NCI-H1694 treated with DMSO at 0.1 percent for 48 hours (cell line): Measurements from ENCODE around the gene DEFB112.
A peak's percentile ranks its signal among the peaks of the same experiment; 100 is the strongest.

Experiments used
- DNase-seq: peaks from one replicate; lab custom pipeline; 2025; lab: John Stamatoyannopoulos, UW

DEFB112 gene, protein sequence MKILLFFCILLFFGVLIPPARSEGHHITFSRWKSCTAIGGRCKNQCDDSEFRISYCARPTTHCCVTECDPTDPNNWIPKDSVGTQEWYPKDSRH

DNA sequence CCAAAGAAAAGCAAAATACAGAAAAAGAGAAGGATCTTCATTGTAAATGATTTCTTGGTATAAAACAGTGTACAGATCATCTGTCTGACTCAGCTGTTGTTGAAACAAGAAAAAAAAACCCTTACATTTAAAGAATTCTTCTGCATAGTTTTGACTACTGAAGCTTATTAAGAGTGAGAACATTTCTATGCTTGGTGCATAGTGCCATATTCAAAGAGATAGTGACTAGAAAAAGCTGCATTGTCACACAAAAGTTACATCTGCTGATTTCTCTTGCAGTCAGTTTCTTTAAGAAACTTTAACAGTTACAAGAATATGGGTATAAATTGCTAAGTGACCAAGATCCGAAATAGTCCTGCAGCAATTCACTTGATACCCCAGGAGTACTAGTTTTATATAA lies at the start of gene DEFB112:
Gene DEFB112, minus strand, starts transcription at position 101 of the 400 bp plus-strand sequence. Its CDS starts 60 bp downstream, at position 41.
- DNase-seq, result no peak

DNA sequence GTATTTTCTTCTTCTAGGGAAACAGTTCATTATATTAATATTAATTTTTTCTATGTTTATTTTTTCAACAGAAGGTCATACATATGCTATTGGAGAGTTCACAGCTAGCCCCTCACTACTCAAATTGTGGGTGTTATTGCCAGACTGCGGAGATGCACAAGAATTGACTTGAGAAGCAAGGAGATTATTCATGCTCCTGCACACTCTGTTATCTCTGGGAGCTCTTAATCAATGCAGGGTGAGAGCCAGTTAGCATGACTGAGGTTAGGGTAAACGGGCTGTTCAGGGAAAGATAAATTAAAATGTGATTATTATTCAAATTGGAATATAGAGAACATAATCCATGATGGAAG lies 48.9 kb upstream of the DEFB112 start:
- DNase-seq, result no peak

DNA sequence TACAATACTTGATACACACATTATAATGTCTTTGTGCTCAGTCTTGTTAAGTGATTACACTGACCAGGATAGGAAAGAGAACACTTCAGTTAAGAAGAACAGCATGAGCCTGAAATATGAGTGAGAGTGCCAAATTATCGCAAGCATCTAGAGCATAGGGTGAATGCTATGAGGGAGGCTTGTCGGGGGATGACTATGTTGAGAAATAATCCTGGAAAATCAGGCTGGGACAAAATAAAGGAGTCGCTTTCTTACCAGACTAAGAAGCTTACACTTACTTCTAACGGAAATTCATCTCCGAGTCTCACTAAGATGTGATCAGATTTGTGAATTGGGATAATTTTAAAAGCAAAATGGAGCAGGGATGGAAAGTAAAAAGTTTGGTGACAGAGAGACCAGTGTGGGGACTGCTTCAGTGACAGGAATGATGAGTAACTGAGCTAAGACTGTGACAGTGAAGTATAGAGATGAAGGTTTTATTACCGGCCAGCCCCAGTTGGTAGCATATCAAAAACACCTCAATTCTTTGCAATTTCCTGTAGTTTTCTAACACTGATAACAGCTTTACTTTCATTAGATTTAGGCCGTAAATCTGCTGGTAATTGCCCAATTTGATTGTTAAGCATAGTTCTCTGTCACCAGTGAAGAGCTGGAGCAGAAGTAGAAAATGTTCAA lies 48.4 kb upstream of the DEFB112 start:
- DNase-seq, result no peak

DNA sequence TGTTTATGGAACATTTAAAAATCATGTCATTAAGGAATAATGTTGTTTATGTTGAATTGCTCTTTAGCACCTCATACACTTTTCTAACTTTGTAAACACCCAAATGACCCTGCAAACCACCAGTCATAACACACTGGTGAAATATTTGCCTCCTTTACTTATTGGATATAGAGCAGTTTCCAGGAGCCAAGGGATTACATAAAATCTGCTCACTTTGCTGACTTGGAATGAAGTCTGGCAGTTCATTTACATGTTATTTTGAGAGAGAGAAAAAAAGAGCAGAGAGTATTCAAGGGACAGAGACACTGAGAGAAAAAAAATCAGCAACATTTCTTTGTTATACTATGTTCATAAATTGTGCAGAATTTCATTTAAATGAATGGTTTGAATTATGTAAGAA lies 46.6 kb upstream of the DEFB112 start:
- no peak for DNase-seq

DNA sequence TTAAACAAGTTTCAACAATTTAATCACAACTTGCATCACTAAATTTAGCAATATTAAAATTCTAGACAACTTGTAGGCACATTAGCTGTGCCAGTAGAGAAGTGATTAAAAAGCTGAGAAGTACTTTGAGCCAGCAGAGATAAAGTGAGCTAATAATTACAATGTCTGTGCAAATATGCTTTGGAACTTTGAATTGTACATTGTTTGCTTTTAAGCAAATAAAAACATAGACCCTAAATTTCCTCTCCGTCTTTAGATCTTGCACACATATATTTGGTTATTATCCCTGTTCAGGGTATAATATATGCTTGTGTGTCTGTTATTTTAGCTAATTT lies 44.2 kb upstream of the DEFB112 start:
- no peak for DNase-seq

DNA sequence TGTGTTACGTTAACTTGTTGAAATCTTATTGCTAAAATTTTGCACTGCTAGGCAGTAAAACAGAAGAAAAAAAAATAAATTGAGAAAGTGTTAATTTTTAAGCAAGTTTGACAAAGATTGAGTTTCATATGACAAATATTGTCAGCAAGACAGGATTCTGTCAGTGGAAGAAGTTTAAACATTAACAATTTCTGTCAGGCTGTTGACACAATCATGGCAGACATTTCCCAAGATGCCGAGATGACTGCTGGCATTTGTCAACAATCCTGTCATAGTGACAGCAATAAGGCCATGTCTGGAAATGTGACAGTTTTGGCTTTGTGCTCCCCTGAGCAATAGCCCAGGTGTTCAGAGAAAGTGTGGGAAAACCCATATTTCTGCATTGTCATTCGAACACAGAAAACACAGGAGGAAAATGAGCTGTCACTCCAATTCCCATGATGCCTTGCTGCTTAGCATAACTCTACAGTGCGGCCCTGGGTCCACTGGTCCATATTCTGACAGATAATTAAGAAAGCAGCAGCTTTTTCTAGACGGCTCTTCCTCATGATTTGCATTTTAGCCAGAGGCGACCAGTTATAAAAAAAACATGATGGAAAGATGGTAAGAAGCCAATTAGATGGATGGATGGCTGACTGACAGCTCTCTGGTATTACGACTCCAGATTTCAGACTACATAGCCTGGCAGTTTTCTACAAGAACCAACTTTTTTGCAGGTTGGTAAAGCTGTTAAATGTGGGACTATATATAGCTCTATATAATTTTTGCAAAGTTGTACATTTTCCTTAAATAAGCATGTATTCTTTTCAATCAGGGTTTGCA lies 43.6 kb upstream of the DEFB112 start:
- DNase-seq, result no peak

DNA sequence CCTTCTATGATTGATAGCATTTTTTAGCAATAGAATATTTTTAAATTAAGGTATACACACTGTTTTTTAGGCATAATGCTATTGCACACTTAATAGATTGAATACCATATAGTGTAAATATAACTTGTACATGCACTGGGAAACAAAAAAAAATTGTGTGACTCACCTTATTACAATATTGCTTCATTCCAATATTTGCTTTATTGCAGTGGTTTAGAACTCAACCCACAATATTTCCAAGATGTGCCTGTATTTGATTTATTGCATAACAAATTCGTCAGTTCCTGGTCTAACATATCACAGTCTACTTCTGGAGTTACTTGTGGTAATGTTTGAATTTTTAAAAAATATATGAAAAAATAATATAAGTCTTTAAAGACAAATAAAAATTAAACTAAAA lies 41.9 kb upstream of the DEFB112 start:
- no peak for DNase-seq

DNA sequence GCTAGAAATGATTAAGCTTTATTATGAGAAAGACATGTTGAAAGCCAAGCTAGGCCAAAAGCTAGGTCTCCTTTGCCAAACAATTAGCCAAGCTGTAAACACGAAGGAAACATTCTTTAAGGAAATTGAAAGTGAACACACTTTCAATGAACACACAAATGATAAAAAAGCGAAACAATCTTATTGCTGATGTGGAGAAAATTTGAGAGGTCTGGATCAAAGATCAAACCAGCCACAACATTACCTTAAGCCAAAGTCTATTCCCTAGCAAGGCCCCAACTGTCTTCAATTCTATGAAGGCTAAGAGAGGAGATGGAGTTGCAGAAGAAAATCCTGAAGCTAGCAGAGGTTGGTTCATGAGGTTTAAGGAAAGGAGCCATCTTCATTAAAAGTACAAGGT lies 40.2 kb upstream of the DEFB112 start:
- no peak for DNase-seq

DNA sequence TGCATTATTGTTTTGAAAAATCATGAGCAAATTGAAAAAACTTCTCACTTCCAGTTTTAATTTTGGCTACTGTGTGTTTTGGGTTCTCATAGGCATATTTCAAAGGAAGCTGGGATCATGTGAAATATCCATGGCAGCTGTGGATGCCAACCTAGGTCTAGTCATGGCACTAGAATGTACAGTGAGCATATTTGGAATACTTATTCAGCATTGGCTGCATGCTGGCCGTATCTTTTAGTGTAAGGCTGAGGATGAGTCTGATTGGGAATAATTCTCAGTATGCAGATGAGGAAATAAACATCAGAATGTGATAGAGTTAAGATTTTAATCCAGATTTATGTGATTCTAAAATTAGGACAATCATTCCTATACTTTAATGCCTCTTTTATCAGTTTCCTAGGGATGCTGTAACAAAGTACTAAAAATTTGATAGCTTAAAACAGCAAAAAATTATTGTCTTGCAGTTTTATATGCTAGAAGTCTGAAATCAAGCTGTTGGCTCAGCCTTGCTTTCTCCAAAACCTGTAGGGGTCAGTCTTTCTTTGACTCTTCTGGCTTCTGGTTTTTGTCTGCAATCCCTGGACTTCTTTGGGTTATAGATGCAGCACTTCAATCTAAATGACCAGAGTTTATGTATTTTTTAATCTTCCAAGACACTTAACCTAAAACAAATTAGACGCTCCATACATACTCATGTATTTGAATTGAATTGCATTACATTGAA lies 37.7 kb upstream of the DEFB112 start:
- DNase-seq, result no peak

DNA sequence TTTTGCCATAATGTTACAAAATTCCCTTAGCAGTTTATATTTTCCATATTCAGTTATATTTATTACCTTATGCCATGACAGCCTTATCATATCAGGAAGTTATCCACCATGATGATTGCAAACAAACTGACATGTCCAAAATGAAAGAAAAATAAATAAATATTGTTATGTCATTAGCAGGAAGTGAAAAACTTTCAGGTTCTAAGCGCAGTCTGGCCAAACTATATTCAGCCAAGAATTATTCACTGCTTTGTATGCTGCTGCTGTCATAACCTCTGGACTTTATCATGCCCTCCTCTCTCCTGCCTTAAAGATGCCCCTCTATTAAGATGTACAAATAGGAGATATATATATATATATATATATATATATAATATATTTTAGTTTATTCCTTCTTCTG lies 27.7 kb upstream of the DEFB112 start:
- no peak for DNase-seq

DNA sequence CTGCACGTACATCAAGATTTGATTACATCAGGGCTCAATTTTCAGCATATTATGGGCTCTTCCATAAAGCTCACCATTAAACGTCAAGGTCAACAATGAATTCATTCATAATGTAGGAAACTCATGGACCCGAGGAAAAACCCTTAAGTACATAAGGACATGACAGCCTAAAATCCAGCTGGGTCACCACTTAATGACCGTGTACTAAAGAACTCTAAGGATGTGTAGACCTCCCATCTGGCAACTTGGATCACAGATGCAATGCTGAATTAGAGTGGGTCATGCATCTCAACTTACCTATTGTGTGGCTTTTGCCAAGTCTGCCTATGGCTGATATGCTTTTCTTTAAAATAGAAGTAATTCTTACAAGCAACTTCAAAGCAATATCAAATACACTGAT lies 26.7 kb upstream of the DEFB112 start:
- DNase-seq, result no peak

DNA sequence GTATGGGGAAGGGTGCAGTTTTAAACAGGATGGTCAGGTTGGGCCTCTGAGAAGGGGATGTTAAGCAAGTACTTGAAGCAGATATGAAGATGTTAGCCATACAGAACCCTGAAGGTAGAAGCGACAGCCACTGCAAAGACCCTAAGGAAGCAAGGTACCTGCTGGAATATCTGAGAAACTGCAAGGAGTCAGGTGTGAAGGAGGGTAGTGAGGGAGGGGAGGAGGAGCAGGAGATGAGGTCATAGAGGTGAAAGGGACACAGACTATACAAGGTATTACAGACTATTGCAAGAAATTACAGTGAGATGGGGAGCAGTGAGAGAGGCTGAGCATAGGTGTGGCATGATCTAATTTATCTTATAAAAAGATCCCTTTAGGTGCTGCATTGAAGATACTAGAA lies 22.2 kb upstream of the DEFB112 start:
- DNase-seq, result no peak

DNA sequence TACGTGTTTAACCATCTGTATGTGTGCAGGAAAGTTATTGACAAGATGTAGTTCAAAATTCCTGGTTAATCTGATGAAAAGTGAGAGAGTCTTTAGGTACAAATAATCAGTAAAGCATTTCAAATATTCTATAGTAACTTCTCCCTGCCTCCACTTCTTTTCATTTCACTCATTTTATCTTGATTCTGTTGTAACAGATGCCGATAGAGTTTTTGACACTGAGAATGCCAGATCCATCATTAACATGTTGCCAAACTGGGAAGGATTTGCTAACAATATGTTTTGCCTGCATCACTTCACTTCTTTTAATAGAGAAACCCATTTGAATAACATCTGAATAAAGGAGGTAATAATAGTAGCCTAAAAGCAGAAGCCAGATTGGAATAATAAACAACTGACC lies 20.4 kb upstream of the DEFB112 start:
- no peak for DNase-seq

DNA sequence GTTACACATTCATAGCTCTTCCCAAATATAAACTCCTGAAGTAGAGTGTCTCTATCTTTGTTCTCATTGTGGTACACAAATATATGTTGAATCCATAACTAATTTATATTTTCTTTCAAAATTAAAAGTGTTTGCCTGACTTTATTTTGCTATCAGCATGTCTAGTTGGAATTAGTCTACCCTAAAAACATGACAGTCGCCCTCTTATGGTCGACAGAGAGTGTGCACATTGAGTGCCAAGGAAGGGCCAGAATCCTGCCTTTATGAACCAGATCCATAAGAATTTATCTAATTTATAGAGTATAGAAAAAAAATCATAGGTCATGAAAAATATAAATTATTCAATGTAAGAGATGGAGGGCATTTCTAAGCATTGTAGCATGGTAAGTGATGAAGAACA lies 12.3 kb upstream of the DEFB112 start:
- no peak for DNase-seq

DNA sequence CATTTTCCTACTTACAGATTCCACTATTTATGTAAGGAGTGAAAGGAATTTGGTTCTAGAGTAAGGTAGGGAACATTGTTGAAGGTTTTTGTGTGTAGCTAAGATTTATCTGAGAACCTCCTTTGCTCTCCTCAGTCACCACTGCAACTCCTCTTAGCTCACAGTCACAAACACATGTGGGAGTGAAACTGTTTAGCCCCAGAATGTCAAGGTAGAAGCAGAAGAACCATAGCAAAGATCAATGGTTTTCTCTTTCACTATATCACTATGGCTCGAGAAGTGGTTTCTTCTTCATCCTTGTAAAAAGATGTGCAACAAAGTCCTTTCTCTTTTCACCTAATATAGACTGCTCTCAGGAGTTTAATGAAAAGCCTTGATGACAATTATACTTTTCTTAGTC lies 6.5 kb upstream of the DEFB112 start:
- DNase-seq, result no peak

DNA sequence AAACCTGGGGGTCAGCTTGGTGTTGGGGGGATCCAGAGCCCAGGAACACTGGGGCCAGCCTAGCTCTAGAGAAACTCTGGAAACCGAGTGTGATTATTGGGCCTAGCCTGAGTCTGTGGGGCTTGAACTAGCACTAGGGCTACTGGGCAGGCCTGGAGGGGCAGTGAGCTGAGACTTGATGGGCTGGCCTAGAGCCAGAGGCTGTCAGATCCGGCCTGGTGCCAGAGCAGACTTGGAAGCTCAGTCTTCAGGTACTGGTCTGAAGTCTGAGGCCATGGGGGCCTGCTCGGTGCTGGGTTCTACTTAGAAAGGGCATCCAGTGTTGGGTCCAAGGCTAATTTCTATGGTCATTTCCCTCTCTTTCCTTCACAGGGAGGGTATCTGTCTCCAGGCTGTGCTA lies 2.7 kb downstream of the DEFB112 start:
- DNase-seq, result no peak

DNA sequence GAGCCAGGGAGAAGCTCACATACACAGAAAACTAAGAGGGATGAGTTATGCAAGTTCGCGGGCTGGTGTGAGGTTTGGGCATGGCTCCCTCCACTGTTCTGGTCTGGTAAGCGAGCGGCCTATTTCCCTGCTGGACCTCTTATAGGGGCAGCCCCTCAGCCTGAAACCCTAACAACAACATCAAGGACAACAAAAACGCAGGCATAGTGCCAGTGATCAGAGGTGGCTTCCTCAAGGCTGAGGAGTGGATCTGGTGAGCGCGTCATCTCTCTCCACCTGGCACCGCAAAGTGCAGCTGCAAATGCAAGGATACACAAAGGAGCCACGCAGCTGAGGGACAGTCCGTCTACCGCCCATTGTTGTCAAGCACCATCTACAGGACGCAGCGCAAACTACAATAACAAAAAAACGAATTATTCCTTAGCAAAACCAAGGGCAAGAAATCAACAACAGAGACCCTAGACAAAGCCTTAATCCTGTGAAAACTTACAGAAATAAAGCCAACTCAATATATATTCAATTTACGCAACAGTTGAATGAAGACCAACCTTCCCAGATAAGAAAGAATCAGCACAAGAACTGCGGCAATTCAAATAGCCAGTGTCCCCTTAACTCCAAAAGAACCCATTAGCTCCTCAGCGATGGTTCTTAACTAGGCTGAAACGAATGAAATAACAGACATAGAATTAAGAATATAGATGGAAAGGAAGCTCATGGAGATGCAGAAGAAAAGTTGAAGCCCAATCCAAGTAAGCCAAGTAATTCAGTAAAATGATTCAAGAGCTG lies 18.8 kb downstream of the DEFB112 start:
- DNase-seq, result peak; percentile 18

DNA sequence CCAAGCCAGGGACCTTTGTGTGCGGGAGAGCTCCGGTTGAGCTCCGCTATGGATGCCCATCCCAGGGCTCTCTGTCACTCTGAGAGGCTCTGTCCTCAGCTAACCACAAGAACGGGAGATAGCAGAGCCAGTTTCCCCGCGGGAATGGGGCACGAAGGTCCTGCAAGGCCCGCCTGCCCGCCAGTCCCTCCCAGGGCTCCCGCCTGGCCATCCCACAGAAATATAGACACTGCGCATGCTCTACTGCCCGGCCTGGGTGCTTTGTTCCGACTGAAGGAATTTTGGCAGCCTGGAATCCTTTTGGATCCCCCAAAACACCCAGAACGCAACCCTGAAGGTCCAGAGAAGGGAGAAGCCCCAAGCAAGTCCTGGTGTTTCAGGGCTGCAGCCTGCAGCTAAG lies 19.4 kb downstream of the DEFB112 start:
- DNase-seq, result no peak

DNA sequence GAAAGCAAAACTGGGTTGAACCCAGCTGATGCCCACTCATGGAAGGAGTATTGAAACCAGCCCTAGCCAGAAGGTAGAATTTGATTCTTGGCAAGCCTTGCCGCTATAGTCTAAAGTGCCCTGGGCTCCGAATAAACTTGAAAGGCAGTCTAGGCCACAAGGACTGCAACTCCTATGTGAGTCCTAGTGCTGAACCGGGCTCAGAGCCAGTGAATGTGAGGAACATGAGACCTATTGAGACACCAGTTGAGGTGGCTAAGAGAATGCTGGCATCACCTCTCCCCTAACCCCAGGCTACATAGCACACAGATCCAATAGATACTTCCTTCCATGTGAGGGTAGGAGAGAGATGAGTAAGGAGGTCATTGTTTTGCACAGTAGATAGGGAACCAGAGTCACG lies 24.5 kb downstream of the DEFB112 start:
- DNase-seq, result no peak

DNA sequence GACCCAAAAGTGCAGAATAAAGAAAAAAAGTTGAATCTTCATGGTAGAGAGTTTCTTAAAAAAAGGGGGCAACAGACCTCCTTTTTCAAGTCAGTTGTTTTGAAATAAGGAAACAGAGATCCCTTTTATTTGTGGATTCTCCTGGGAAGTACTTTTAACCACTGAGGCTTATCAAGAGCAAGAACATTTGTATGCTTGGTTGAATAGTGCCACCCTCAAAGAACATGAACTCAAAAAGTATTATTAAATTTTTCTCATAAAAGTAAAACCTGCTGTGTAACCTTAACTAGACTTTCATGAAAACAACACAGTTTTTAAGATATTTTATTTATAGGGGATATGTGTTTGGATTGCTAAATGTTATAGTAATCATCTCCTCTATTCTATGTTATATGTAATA lies 27.8 kb downstream of the DEFB112 start, which contains the start of gene DEFB110:
Gene DEFB110, minus strand, starts transcription at position 101 of the 400 bp plus-strand sequence. Its CDS starts 59 bp downstream, at position 42.
- DNase-seq, result no peak

DNA sequence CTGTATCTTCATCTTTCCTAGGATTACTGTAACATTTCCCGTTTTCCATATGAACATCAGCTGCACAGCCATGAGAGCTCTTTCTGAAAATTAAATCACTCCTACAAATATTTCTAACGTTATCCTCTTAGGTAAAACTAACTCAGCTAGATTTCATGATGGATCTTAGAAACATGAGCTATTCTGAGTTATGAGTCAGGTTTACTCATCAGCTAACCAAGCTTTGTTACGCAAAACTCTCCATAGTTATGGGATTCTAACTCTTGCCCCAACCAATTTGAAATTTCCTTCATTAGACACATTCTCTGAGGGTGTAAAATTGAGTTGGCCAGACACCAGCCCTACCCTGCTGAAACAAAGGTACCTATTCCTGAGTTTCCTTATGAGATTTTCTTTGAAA lies 41.9 kb downstream of the DEFB112 start:
- DNase-seq, result no peak

DNA sequence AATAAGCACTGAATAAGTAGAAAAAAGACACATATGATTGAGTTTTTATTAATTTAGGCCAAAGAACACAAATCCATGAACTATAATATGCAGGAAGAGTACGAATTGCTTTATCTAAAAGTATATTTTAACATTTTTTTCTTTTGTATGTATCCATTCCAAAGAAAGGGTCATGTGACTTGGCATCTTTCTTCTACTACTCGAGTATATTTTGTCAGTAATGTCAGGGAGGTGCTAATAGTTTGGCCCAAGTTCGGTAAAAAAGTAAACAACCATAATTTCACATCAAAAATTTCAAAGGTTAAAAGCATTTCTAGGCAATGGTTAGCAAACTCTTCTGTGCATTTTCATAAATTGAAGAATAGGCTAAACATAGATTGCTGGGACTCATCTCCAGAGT lies 46.6 kb downstream of the DEFB112 start:
- DNase-seq, result no peak
